CD4-positive, alpha-beta T cell treated with Interferon gamma for 1 hour (primary cell): ENCODE data around the gene XPC.
"Not testable (repeated sequence)": the region's sequence is repeated elsewhere in the genome, so short reads cannot be mapped to it uniquely, and the experiment has no call there.

Source experiments
- DNase-seq: peaks from one replicate; pipeline ENCODE4 v3.0.0-alpha.2; 2020

XPC gene

DNA sequence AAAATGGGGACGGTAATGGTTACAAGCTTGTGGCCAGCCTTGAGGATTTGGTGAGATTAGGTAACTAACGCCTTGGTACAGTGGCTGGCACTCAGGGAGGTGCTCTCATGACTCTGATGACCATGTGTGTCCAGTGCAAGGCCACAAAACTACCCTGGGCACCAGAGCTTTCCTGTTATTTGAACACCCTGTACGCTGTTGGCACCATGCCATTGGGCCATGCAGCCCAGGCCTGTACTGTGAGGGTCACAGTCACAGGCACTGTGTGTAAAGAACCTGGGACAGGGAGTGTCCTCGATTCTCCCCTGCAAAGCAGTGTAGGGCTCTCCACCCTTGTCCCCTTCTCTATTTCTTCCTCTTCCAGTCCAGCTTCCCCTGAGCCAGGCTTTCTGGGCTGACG is 47.3 kb downstream of the XPC start:
- DNase-seq, result no peak

DNA sequence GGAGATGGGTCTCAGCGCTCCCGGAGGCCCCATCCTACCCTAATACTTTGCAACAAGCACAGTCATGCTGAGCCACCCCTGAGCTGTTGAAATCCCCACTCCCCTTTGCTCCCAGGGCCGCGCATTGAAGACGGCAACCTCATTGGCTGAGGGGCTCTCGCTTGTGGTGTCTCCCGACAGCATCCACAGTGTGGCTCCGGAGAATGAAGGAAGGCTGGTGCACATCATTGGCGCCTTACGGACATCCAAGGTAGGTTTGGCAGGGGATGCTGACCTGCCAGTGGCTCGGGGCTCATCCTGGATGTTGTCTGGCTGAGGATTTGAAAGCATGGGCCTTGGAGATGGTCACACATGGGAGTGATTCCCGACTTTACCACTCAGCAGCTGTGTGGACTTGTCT is 47.7 kb downstream of the XPC start:
- DNase-seq, result no peak

DNA sequence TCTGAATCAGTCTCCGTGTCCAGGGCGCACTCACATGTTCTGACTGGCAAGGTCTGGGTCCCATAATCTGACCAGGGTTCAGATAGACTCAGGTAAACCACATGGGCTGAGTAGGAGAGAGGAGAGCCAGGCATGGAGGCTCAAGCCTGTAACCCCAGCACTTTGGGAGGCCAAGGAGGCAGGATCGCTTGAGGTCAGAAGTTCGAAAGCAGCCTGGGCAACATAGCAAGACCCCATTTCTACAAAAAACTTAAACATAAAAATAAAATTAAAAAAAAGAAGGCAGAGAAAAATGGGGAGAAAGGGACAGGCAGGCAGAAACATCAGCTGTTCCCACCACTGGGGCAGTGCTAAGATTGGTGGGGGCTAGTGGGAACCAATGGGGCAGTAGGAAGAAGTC is 48.2 kb downstream of the XPC start:
- no peak for DNase-seq

DNA sequence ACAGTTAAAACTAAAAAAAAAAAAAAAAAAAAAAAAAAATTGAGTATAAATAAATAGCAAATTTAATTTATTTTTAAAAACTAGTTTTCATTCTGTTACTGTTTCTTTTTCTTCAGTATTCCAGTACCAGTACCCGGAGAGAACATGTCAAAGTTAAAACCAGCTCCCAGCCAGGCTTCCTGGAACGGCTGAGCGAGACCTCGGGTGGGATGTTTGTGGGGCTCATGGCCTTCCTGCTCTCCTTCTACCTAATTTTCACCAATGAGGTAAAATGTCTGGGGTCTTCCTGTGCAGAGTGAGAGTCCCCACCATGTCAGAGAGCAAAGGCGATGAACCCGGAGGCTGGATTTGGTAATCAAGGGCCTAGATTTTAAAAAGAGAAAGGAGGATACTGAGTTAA is 49.1 kb downstream of the XPC start:
- no peak for DNase-seq

DNA sequence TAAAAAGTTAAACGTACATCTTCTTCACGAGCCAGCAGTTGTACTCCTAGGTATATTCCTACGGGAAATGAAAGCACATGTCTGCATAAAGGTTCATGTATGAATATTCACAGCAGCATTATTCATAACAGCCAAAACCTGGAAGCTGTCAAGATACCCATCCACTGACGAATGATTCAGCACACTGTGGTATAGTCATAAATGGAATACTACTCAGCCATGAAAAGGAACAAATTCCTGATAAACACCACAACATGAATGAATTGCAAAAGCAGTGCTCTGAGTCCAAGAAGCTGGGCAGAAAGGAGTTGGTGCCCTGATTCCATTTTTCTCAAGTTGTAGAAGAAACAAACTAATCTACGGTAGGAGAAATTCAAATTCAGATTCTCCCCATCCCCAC is 49.7 kb downstream of the XPC start:
- no peak for DNase-seq

DNA sequence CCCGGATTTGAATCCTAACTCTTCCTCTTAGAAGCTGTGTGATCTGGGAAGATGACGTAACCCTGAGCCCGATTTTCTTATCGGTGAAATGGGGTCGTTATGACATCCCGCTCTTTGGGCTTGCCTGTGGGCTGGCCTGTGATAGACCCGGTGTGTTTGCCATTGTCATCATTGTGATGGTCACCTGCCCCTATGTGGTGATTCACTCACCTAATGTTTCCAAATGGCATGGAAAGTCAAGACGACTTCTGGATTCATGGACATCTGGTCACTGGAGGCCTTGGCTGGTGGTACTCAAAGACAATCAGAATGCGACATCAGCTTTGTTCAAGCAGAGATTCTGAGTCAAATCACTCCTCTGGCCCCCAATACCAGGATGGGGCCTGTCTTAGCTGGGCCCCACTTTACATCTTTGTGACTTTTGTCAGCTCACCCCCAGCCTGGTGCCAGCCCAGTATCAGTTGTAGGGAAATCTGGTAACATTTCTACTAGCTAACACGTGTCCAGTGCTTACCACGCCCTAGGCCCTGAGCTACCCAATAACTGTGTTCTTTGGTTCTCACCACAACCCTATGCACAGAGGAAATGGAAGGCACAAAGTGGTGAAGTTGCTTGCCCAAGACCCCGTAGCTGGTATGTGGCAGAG is 50.8 kb downstream of the XPC start:
- DNase-seq, result no peak

DNA sequence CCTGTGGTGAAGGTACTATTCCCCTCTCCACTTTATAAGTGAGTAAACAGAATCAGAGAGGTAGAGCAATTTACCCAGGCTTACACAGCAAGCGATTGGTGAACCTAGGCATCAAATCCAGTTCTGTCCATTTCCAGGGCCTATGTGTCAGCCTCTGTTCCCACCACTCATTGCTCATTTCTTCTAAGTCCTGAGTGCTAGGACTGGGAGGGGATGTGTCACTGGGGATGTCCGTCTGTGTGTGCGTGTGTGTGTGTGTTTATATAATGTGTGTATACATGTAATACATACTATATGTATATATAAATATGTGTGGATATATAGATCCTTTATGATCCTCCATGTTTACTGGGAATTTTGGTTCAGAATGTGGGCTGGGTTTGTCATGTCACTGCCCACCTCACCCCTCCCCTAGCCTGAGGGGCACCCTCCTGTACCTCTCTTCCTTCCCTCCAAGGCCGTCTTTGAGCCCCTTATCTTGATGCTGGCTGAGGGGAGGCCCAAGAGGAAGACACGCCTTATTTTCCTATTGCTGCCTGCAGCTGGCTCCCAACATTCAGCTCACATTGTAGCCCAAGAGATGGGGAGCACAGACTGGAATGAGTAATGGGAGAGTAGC is 51.4 kb downstream of the XPC start:
- no peak for DNase-seq

DNA sequence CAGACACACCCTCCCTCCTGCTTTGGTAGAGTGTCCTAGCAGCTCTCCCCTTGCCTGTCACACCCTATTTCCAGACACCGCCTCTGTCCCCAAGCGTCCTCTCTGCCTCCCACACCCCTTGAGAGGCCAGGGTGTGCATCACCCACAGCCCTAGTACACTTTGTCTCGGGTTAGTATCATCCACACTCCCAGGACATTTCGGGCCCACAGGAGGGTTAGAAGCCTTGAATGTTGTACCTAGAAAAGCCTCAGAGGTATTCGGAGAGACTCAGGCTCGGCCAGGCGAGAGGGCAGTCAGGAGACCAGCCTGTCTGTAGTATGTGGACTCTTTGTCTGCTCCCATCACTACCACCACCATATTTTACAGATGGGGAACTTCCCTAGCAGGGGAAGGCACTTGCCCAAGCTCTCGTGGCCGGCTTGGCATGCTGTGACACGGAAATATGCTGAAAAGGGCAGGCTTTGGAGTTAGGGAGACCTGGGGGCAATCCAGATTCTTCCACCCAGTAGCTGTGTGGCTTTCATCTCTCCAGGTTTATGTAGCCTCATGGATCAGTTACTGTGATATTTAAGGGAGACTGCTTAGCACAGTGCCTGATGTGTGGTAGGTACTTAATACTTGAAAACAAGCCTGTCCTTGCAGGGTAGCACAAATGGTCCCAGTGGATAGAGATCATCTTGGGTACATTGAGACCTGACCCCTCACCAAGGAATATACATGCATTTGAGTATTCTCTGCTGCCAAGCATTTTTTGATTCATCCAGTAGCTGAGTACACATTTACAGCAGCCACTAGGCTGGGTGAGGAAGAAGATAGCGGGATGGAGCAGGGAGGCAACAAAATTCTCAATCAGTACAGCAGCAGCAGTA is 52.1 kb downstream of the XPC start:
- no peak for DNase-seq

DNA sequence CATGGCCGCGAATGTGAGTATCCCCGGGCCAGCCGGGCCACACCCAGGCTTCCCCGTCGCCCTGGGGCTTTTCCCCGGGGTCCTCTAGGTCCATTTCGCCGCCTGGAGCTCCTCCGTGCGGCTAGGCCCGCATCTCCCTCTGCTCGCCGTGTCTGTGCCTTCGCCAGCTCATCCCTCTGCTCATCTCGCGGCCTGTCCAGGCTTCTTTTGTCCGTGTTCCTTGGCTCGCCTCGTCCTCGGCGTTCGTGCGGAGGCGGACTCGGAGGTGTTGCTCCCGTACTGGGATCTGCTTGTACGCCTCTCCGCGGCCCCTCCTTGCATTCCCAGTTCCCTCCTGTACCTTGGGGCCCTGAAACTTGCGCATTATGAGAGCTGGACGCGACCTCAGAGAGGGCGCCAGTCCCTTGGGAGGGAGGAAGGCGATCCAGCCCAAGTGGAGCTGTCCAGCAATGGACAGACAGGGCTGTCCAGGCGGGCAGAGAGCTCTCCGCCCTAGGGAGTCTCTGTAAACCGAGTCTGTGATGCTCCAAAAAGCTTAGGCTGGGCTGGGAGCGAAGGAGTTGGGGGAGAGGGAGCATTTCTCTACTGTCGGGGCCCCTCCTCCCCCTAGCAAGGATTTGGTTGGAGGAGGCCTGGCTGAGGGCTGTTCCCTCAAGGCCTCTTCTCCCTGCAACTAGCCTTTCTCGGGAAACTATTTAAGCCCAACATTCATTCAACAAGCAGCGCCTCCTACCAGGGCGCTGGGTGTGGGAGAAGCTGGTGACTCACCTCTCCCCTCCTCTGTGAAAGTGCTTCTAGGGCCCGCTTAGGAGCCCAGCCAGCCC is 53.0 kb downstream of the XPC start:
- DNase-seq, result peak; percentile 55

DNA sequence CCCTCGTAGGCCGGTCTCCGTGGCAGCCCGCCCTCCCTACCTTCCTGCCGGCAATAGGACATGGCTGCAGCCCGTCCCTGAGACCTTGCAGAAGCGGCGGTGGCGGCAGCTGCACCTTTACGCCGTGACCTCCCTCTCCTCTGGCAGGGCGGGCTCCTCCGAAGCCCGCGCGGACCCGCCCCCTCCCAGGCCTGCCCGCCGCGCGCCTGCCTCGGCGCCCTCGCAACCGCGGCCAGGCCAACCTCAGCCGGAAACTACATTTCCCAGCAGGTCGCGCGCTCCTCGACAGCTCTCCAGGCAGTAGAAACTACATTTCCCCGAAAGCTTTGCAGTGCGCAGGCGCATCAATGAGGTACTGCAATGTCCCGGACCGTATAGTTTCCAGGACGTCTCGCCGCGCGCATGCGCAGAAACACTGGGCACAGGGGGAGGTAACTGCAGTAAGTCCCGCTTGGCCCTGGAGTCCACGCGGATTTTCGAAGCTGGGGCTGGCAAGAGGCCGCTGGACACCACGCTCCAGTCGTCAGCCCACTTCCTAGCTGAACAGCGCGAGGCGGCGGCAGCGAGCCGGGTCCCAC is 53.7 kb downstream of the XPC start, which contains the start of the genes CHCHD4 and TMEM43:
TSS of gene CHCHD4 (minus strand) at position 256 of the 578 bp plus-strand sequence. CDS start at position 62, 194 bp downstream.
TSS of gene TMEM43 (plus strand) at position 438 of the 578 bp plus-strand sequence. CDS start 142 bp downstream, outside the sequence.
- DNase-seq, result peak; percentile 100

DNA sequence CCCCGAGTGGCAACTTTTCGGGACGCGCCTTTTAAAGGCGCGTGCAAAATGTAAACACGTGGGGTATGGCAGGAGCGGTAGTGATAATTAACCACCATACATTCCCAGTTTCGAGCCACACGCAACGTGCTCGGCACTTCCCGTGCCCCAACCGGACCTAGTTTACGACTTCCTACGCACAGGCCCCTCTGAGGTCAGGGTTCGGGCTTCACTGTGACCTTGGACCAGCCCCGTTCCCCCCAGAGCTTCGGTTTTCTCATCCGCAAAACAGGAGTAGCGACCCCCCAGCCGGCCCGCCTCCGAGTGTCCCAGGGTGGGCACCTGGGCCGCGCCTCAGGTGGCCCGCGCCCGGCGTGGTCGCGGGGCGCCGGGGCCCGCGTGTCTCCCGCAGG is 54.2 kb downstream of the XPC start:
- peak; percentile 64 for DNase-seq

DNA sequence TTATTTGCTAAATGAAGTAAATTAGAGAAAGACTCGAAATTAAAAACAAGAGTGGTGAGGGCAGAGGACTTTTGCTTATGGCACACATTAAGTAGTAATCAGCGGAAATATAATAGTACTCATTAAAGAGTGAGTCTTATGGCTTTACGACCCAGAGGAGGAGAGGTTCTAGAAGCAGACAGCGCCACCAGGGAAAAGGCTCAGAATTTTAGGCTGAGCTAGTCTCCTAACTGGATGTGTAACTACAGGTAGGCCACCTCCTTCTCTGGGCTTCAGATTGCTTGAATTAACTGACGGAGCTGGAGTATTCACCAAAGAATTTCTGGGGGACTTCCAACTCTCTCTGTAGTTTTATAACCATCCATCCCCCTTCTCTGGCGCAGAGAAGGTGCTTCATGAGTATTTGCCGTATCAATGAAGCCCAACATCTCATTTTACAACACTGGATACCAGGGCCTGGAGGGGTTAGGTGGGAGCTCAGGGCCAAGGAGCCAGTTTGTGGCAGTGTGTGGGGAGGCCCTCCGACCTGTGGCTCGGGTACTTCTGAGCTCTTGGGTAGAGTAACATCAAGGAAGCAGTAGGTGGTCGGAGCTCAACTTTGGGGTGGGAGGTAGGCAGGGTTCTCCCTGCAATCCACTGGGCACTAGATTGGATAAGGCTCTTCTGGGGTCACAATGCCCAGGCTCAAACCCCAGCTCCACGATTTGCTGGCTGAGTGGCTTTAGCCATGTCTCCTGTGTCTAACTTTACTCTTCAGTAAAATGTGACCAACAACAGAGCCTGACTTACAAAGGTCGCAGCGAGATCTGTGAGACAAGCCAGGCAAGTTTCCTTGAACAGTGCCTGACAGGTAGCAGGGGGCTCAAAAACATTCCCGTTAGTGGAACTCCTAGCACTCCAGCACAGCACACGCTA is 54.8 kb downstream of the XPC start:
- no peak for DNase-seq

DNA sequence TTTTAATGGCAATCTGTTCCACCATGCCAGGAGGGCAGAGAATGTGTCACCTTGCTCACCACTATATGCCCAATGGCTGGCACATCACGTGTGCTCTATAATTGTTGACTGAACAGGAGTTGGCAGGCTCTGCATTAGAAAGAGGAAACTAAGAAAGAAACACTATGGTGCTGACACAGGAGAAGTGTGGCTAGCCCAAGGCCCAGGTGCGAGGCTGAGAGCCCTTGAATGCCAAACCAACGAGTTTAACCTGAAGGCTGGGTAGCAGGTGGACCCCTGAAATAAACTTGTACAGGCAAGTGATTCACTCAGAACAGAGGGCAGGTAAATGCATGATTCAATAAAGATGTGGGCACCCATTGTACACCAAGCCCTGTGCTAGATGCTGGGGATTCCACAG is 56.1 kb downstream of the XPC start:
- no peak for DNase-seq

DNA sequence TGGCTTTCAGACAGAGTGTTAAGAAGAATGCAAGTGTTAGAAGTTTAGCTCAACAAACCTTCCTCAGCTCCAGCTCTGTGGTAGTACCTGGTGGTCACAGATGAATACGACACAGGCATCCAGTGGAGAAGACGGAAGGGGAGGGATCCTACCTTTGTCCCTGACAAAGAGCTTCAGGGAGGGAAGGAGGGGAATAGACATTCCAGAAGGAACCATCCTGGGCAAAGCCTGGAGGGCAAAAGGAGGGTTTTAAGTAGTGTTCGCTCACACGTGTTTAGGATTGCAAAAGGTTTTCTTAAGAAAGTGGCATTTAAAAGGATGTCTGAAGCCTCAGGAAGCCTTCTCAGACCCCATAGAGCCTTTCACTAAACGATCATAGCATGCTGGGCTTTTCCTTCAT is 56.5 kb downstream of the XPC start:
- no peak for DNase-seq

DNA sequence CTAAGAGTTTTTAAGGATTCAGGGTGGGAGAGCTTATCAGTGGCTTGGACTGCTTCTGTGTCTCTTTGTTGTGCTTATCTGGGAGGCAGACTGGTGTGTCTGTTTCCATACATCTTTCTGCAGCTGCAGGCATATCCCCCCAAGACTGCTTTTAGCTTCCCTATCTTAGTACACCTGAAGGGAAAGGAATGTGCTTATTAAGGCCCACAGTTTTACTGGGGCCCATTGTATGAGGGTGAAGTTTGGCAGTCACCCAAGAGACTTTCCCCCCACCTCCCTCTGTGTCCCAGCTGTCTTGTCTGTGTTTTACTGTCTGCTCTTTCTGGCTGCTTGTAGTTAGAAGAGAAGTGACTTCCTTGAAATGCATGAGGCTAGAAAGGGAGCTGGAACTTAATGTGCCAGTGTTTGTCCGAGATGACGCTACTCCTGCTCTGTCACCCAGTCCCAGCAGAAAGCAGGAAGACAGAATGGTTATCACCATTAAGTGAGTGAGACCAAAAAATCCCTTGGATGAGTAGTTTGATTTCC is 57.4 kb downstream of the XPC start:
- DNase-seq, result not testable (repeated sequence)

DNA sequence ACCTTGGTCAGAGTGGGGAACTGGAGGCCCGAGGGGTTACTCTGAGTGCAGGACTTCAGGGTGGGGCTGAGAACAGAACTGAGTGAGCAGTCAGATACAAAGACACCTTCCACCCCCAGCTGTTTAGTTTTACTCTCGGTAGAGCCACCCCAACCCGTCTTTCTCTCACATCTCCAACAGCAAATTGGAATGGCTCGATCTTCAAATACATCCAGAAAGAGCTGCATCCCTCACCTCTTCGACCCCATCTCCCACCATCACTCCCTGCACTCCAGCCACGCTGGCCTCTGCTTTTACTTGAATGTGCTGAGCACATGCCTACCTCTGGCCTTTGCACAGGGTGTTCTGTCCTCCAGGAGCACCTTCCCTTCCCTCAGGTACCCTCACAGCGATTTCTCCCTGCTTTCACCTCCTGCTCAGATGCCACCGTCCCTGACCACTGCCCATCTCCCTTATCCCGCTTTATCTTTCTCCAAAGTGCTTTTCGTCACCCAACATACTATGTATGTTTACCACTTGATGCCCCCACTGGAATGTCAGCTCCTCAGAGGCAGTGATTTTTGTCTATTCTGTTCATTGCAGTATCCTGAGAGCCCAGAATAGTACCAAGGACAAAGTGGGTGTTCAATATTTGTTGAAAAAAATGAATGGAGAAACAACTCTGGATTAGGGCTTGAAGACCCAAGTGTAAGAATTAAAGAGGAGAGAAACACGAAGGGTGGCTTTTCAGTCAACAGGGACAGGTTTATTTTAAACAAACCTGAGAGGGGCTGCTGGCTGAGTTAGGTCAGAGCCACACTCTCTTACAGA is 58.1 kb downstream of the XPC start:
- DNase-seq, result no peak

DNA sequence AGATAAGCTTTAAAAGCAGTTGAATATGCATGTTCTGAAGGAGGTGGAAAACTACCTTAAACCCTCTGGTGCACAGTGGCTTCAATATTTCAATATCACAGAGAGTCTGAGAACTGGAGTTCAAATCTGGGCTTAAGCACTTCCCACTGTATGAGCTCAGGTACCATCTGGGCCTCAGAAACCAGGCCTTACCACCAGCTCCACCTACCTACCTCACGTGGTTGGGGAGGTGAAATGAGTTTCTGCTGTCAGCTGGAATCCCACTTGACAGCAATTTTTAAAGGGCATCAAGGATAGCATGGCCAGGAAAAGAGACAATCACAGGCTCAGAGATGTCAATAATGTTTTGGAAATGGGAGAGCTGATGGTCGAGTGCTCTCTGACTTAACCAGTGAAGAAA is 58.8 kb downstream of the XPC start:
- DNase-seq, result no peak

DNA sequence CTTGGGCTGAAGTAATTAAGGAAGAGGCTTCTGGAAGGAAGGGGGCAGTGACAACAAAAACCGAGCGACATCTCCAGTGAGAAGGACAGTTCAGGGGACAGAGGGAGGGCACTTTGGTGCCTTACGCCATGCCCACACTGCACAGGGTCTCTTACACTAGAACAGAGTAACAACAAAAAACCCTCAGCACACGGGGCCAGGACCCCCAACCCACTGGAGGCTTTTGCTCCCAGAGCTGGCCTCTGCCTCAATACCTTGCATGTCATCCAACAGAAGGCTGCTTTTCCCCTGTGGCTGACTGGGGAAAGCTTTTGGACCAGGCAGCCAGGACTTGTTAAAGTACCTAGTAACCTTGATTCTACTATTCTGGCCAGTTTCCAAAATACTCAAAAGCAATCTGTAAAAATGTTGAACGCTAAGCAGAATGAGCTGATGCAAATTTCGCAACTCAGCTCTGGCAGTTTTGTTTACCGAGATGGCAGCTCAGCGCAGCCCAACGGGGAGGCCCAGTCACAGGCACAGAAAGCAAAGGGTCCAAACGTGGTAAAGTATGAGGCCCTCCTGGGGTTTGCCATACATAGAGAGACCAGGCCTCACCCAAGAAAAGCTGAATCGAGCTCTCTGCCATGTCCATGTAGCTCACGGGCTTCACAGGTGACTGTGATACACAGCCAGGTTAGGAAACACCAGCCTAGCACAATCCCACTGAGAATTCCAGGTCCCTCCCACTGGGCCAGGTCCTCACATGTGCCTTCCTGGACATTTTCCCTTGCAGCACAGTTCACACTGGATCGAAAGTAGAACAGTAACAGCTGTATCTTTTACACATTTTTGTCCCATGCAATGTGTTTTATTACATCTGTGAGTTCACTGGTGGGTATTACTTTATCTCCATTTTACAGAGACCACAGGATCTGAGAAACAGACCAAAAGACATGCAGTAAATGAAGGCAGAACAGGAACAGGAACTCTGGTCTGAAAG is 59.7 kb downstream of the XPC start:
- no peak for DNase-seq
